Left lung (tissue), 10 donors: ENCODE results near the gene LOXL3. TPM values are rescaled to one million over a fixed set of nuclear protein-coding genes. Genes with fewer than 3 reads are reported as not detected.
A peak's percentile ranks its signal among the peaks of the same experiment; 100 is the strongest.

Experiments used
- ATAC-seq: fragments of 200-7000 bp; cut with Tn5 transposase; one replicate; pipeline ENCODE4 v1.9.1; 2020; ENCODE audit warnings: moderate library complexity
- DNase-seq, 4 donors: peaks; one replicate each; pipeline ENCODE4 v3.0.0-alpha.2; 2013 to 2020
- H3K27ac ChIP-seq, 2 donors: fragments of 200-600 bp; sonication (generic) in 1 of 2; one replicate each; pipeline versions ENCODE4 v1.5.0 to v1.8.0; 2020 to 2021
- H3K27me3 ChIP-seq, 2 donors: fragments of 200-600 bp; sonication (generic) in 1 of 2; one replicate each; pipeline versions ENCODE4 v1.5.0 to v1.8.0; 2020 to 2021
- H3K36me3 ChIP-seq, 2 donors: fragments of 200-600 bp; sonication (generic) in 1 of 2; one replicate each; pipeline versions ENCODE4 v1.5.0 to v1.8.0; 2020 to 2021
- H3K4me1 ChIP-seq, 2 donors: fragments of 200-600 bp; one replicate each; pipeline ENCODE4 v1.8.0; 2021
- H3K4me3 ChIP-seq, 2 donors: fragments of 200-600 bp; sonication (generic) in 1 of 2; one replicate each; pipeline versions ENCODE4 v1.5.0 to v1.8.0; 2020 to 2021; ENCODE audit warnings: mild to moderate bottlenecking in 1 of 2
- H3K9me3 ChIP-seq, 2 donors: fragments of 200-600 bp; sonication (generic) in 1 of 2; one replicate each; pipeline versions ENCODE4 v1.5.0 to v1.8.0; 2020 to 2021
- intact Hi-C, 2 donors: fragments of 100-400 bp; cut with DNase I; formaldehyde crosslinking; loops; one replicate each; pipeline versions ENCODE4 v1.11.2 to v1.14.2; 2022
- polyA plus RNA-seq, 6 donors: library from polyadenylated mRNA; unstranded; fragments of 120-200 nt; gene quantifications; one replicate each; pipeline ENCODE4 v1.2.1, GENCODE V29; 2013; ENCODE audit not compliant: insufficient read length in 6 of 6
- total RNA-seq, 2 donors: library from RNA; stranded (reverse); fragmentation: NEBNext Ultra II Directional; extraction: Animal tissue kit (Norgen Biotek cat#: 25700); gene quantifications; one replicate each; pipeline ENCODE4 v1.2.1, GENCODE V29; 2021
- TF ChIP-seq, protein P1 (sequence below), 2 donors: fragments of 200-600 bp; sonication (generic) in 1 of 2; IDR thresholded peaks; one replicate each; pipeline versions ENCODE4 v1.5.0 to v1.8.0; 2021; ENCODE audit warnings: antibody characterized with exemption in 2 of 2
- donor health status: DM: no; HTN: yes; CAD: no.
- donor health status: DM: no; HTN: no; CAD: no.

The LOXL3 gene
- total and polyA plus RNA-seq, 8 donors, result 8.4 to 12.2 (median 10.0) TPM

DNA sequence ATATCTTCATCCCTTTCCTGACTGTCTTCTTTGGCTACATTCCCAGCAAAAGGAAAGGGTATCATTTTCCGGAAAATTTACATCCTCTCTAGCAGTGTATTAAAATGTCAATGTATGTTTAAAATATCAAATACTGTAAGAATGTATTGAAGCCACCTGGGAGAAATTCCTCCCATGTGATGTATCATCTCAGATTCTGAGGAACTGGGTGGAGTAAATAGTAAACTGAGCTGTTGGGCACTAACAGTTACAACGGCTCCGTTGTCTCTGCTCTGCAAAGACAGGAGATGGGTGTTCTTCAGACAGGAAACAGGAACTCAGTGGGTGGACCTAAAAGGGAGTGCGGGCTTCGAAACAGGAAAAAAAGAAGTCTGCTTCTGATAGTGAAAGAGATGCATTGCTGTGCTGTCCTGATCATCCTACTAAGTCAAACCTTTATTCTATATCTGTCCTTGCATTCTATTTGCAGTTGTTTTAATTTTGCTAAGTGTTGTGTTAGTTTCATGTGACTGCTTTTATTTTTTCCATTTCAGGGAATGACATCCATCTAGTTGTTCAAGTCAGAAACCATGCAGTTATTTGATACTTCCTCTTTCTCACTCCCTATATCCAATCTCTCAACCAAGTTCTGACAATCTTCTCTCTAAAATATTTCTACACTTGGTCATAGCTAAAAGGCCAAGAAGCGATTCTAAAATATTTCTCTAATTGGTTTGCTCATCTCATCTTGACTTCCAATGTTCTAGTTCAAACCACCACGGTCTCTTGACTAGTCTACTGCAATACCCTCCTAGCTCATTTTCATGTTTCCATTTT lies 20.2 kb upstream of the LOXL3 start:
- peaks cover 6 to 50% of the 10 kb centered on the region in 2 donors for H3K4me1 ChIP-seq
- peak overlapping the region; percentile 33 to 80 for H3K27ac ChIP-seq
- ATAC-seq, result peak; percentile 41
- H3K9me3 ChIP-seq, result no peaks in the 10 kb centered on the region
- H3K27me3 ChIP-seq, result no peaks in the 10 kb centered on the region
- intact Hi-C loops, result no loop called here
- no peaks in the 10 kb centered on the region for H3K36me3 ChIP-seq
- TF ChIP-seq, protein P1, sequence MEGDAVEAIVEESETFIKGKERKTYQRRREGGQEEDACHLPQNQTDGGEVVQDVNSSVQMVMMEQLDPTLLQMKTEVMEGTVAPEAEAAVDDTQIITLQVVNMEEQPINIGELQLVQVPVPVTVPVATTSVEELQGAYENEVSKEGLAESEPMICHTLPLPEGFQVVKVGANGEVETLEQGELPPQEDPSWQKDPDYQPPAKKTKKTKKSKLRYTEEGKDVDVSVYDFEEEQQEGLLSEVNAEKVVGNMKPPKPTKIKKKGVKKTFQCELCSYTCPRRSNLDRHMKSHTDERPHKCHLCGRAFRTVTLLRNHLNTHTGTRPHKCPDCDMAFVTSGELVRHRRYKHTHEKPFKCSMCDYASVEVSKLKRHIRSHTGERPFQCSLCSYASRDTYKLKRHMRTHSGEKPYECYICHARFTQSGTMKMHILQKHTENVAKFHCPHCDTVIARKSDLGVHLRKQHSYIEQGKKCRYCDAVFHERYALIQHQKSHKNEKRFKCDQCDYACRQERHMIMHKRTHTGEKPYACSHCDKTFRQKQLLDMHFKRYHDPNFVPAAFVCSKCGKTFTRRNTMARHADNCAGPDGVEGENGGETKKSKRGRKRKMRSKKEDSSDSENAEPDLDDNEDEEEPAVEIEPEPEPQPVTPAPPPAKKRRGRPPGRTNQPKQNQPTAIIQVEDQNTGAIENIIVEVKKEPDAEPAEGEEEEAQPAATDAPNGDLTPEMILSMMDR (IDR thresholded peaks at IDR 0.05), result no peak
- H3K4me3 ChIP-seq, result no peak overlapping the region
- DNase-seq, result no peak

DNA sequence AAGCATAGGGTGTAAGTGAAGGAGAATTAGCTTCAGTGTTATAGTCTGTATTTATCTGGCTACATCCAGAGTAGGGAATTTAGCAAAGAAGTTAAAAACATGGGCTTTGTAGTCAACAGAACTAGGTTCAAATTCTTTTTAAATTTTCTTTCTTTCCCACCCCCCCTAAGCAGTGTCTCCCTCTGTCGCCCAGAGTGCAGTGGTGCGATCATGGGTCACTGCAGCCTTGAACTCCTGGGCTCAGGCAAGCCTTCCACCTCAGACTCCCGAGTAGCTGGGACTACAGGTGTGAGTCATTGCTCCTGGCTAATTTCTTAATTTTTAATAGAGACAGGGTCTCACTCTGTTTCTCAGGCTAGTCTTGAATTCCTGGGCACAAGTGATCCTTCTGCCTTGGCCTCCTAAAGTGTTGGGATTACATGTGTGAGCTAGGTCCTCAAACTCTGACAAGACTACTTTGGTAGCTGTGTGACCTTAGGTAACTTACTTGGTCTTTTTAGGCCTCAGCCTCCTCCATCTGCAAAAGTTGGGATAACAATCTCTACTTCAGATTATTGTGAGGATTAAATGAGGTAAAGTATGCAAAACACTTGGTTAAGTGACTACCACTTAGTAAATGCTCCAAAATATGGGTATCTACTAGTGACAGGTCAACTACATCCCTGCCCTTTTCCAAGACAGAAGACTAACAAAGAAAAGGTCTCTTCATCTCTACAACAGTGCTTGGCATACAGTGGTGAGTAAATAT lies 18.6 kb upstream of the LOXL3 start:
- ATAC-seq (no peak), DNase-seq (no peak)
- no peaks in the 10 kb centered on the region for H3K36me3 ChIP-seq
- peaks cover 4 to 43% of the 10 kb centered on the region in 2 donors for H3K4me1 ChIP-seq
- no peaks in the 10 kb centered on the region for H3K9me3 ChIP-seq
- TF ChIP-seq, protein P1 (IDR thresholded peaks at IDR 0.05), result no peak
- no peaks in the 10 kb centered on the region for H3K27me3 ChIP-seq
- H3K4me3 ChIP-seq, result no peak overlapping the region
- no peak overlapping the region for H3K27ac ChIP-seq
- intact Hi-C loops, result no loop called here

DNA sequence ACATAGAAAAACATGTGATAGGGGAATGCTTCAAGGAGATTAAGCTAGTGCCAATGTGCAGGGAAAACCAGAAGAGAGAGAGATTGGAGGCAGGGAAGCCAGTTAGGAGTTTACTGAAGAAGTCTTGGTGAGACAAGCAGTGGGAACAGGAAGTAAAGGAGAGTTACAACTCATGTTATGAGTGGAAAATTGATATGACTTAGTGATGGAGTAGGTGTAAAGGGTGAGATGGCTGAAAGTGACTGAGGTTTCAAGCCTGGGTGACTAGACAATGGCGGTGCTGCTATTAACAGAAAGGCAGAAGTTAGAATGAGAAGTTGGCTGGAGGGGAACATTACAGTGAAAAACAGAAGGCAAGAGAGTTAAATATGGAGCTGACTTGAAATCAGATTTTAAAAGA lies 17.3 kb upstream of the LOXL3 start:
- H3K27ac ChIP-seq, result peak overlapping the region in 1 of 2 donors; percentile 6
- no peaks in the 10 kb centered on the region for H3K36me3 ChIP-seq
- no peaks in the 10 kb centered on the region for H3K9me3 ChIP-seq
- TF ChIP-seq, protein P1 (IDR thresholded peaks at IDR 0.05), result no peak
- no peak overlapping the region for H3K4me3 ChIP-seq
- intact Hi-C loops, result no loop called here
- no peaks in the 10 kb centered on the region for H3K27me3 ChIP-seq
- peaks cover 0 to 43% of the 10 kb centered on the region in 2 donors for H3K4me1 ChIP-seq
- DNase-seq (no peak), ATAC-seq (no peak)

DNA sequence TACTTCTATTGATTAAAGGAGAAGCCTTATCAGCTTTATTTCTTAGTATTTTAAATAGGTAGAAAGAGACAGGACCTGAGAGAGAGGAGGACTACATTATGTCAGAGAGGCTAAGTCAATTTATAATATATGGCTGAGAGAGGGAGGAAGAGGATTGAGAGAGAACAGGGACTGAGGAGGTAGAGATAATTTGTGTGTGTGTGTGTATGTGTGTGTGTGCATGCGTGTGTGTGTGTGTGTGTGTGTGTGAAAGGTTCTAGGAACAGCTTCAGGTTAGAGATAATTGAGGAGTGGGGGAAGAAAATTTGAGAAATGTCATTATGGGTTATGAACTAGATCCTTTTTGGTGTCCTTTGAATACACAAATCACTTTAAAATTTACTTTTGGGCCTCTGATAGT lies 15.9 kb upstream of the LOXL3 start:
- ATAC-seq (no peak), DNase-seq (no peak)
- Histone ChIP-seq H3K27me3 (no peaks in the 10 kb centered on the region), H3K36me3 (no peaks in the 10 kb centered on the region), H3K9me3 (no peaks in the 10 kb centered on the region), H3K4me1 (peaks cover 0 to 36% of the 10 kb centered on the region in 2 donors), H3K27ac (no peak overlapping the region), H3K4me3 (no peak overlapping the region)
- TF ChIP-seq, protein P1 (IDR thresholded peaks at IDR 0.05), result no peak
- intact Hi-C loops, result no loop called here

DNA sequence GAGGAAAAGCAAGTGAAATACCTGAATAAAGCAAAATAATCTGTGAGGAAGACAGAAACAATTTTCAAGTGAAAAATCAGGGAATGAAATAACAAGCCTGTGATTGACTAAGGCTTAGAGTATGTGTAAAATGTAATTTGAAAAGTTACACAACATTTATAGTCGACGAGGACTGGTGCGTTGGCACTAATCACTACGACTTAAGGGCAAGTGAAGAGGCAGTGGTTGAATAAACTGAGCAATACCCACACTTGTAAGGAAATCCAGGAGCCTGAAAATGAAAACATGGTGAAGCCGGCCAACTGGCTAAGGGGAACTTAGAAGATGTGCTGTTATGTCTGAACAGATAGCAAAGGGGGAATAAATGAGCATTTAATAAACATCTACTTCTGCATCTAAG lies 14.1 kb upstream of the LOXL3 start:
- peak; percentile 88 for ATAC-seq
- TF ChIP-seq, protein P1 (IDR thresholded peaks at IDR 0.05), result no peak
- Histone ChIP-seq H3K27ac (no peak overlapping the region), H3K4me3 (no peak overlapping the region), H3K36me3 (no peaks in the 10 kb centered on the region), H3K27me3 (no peaks in the 10 kb centered on the region), H3K4me1 (peaks cover 0 to 20% of the 10 kb centered on the region in 2 donors), H3K9me3 (no peaks in the 10 kb centered on the region)
- DNase-seq, result no peak
- intact Hi-C loops, result no loop called here
